Epithelial cell of proximal tubule (primary cell): ENCODE results near the gene SLC25A36. TPM values are rescaled to one million over a fixed set of nuclear protein-coding genes. Genes with fewer than 3 reads are reported as not detected.
"Not testable (repeated sequence)": the region's sequence is repeated elsewhere in the genome, so short reads cannot be mapped to it uniquely, and the experiment has no call there.

Source experiments
- DNase-seq: peaks from one replicate; pipeline ENCODE4 v3.0.0-alpha.2; 2011; ENCODE audit warnings: low read depth
- H3K4me3 ChIP-seq: 2 replicates; pipeline ENCODE4 v1.5.1; 2011; ENCODE audit warnings: low read depth, mild to moderate bottlenecking, low read length
- total RNA-seq: library from RNA; depleted of rRNA; stranded (reverse); fragments of >200 nt; gene quantifications from 2 replicates; pipeline ENCODE4 v1.2.3, GENCODE V29; 2015
- TF ChIP-seq, protein P1 (sequence below): conservative IDR thresholded peaks from 2 replicates; pipeline ENCODE4 v1.5.1; 2012; ENCODE audit warnings: low read depth, mild to moderate bottlenecking, low read length

Gene SLC25A36
- total RNA-seq, 1 donor from 2014 or later = 34.4 TPM

DNA sequence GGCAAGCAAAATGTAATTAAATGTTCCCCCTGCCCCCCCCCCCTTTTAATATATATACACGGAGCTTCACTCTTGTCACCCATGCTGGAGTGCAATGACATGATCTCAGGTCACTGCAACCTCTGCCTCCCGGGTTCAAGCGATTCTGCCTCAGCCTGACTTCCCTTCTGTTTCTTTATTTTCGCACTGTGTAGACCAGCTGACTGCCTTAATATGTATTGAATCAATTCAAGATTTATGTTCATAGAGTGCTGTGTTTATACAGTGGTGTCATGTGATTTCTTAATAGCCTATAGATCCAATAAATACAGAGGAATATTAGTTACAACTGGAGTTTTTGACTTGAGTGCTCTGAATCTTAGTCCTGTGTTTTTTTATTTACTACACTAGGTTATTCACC is 39.0 kb downstream of the SLC25A36 start:
- TF ChIP-seq, protein P1, sequence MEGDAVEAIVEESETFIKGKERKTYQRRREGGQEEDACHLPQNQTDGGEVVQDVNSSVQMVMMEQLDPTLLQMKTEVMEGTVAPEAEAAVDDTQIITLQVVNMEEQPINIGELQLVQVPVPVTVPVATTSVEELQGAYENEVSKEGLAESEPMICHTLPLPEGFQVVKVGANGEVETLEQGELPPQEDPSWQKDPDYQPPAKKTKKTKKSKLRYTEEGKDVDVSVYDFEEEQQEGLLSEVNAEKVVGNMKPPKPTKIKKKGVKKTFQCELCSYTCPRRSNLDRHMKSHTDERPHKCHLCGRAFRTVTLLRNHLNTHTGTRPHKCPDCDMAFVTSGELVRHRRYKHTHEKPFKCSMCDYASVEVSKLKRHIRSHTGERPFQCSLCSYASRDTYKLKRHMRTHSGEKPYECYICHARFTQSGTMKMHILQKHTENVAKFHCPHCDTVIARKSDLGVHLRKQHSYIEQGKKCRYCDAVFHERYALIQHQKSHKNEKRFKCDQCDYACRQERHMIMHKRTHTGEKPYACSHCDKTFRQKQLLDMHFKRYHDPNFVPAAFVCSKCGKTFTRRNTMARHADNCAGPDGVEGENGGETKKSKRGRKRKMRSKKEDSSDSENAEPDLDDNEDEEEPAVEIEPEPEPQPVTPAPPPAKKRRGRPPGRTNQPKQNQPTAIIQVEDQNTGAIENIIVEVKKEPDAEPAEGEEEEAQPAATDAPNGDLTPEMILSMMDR = no peak
- H3K4me3 ChIP-seq = no peak overlapping the region
- DNase-seq = no peak

DNA sequence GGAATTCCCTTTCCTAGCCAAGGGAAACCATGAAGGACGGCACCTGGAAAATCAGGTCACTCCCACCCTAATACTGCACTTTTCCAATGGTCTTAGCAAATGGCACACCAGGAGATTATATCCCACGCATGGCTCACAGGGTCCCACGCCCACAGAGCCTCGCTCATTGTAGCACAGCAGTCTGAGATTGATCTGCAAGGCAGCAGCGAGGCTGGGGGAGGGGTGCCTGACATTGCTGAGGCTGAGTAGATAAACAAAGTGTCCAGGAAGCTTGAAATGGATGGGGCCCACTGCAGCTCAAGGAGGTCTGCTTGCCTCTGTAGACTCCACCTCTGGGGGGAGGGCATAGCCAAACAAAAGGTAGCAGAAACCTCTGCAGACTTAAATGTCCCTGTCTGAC is 46.2 kb downstream of the SLC25A36 start:
- H3K4me3 ChIP-seq, DNase-seq: not testable (repeated sequence)

DNA sequence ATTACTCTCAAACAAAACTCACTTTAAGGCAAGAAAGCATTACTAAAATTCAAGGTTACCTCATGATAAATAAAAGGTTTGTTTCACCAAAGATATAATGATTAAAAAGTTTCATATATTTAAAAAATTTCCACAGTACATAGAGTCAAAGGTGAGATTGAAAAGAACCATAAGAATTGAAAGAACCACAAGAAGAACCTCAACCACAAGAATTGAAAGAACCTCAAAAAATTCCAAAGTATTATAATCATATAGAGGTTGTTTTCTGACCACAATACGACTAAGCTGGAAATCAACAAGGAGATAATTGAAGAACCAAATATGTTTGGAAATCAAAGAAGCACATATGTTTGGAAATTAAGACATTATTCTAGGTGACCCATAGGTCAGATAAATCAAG is 52.7 kb downstream of the SLC25A36 start:
- H3K4me3 ChIP-seq = no peak overlapping the region
- no peak for DNase-seq
- TF ChIP-seq, protein P1 = no peak

DNA sequence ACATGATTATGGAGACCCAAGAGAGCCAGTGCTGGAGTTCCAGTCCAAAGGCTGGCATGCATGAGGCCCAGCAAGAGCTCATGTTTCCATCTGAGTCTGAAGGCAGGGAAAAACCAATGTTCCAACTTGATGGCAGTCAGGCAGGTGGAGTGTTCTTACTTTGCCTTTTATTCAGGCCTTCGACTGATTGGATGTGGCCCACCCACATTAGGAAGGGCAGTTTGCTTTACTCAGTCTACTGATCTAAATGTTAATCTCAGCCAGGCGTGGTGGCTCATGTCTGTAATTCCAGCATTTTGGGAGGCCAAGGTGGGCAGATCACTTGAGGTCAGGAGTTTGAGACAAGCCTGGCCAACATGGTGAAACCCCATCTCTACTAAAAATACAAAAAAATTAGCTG is 53.2 kb downstream of the SLC25A36 start:
- not testable (repeated sequence) for DNase-seq, H3K4me3 ChIP-seq

DNA sequence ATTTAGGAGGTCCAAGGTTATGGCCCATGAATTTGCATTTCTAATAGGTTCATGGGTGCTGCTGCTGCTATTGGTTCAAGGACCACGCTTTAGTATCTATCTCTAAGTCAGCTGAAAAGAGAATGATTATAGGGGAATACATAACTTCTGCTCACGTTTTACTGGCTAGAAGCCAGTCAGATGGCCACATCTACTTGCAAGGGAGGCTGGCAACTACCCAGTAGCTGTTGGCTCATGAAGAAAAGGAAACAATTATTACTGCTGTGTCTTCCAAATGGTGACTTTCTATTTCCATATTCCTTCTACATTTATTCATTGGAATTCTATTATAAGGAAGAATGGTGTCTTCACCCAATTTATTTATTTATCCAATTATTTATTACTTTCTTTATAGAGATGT is 54.2 kb downstream of the SLC25A36 start:
- no peak overlapping the region for H3K4me3 ChIP-seq
- TF ChIP-seq, protein P1 = no peak
- no peak for DNase-seq

DNA sequence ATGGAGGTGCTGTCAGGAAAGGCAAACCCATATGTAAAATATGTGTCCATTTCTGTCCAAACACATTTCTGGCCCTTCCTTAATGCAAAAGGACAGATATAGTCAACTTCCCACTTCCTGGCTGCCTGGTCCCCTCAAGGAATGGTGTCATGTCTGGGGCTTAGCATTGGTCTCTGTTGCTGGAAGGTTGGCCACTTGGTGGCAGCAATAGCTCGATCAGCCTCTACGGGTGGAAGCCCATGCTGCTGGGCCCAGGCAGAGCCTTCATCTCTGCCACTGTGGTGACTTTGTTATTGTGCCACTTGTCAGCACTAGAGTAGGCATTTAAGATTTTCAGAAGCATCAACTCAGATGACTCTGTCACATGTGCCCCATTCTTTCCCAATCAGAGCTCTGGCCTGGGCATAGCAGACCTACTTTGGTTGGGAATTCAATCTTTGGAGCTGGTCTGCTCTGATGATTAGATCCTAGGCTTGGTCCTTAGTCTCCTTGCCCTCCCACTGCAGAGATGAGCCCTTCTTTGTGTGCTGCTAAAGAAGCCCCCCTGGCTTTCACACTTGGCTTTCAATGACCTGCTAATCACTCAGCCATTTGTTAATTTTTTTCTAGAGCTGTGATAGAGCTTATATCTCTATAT is 58.5 kb downstream of the SLC25A36 start:
- TF ChIP-seq, protein P1 = peak; percentile 81
- DNase-seq = no peak
- no peak overlapping the region for H3K4me3 ChIP-seq

DNA sequence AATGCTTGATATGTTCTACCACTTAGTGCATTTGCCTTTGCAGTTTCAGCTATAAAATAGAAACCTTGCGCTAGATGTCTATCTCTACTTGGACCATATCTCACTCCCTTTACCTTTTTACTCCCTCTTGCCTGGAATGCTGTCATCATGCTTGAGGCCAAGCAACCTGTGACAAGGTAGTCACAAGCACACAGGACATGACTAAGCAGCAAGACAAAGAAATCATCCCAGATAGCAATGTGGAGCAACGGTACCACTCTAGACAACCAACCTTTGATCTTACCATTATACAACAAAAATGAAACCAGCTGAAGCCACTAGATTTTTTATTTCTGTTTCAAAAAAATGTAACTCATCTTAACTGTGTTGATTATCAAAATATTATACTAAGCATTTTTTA is 59.0 kb downstream of the SLC25A36 start:
- DNase-seq = no peak

DNA sequence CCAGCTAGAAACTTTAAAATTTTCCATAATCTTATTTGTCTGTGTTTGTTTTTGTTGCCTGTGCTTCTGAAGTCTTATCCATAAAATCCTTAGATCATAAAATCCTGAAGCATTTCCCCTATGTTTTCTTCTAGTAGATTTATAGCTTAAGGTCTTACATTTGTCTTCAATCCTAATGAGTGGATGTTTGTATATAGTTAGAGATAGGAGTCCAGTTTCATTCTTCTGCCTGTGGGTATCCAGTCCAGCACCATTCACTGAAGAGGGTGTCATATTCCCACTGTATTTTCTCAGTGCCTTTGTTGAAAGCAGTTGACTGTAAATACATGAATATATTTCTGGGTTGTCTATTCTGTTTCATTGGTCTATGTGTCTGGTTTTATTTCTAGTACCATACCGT is 64.7 kb downstream of the SLC25A36 start:
- DNase-seq = no peak
- H3K4me3 ChIP-seq = no peak overlapping the region
- TF ChIP-seq, protein P1 = no peak

More for the DNA sequence above, 59.0 kb downstream of the SLC25A36 start:
- TF ChIP-seq, protein P1 = no peak
- no peak overlapping the region for H3K4me3 ChIP-seq
